Measurements from ENCODE around the gene SOX4. TPM values are rescaled to one million over a fixed set of nuclear protein-coding genes. Genes with fewer than 3 reads are reported as not detected.
A peak's percentile ranks its signal among the peaks of the same experiment; 100 is the strongest.

The SOX4 gene
- total RNA-seq, 2 donors from 2014 or later: 41.7 to 44.1 TPM

DNA sequence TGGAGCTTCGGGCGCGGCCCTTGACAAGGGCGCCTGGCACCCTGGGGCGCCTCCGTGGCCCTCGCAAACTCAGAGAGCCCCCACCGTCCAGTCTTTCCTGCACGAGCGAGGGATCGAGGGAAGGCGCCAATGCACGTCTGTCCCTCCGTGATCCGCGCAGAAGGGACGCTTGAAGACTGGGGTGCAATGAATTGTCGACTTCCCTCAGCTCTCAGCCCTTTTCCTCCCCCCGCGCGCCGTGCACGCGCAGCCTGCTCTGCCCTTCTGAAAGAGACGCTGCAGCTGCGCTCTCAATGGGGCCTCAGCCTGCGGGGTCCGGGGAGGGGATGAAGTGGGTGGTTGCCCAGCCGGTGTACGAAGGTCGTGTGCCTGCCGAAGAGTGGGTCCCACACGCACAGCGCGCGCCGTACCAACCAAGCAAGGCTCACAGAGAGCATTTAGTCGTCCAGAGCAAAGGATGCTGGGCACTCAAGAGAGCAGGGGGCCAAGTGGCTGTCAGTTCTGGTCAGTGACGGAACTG lies 5.5 kb upstream of the SOX4 start:
- intact Hi-C loops (cut with DNase I): loop anchor here (2.0 to 10.0 kb wide), 3 partner anchors 253 to 1023 kb away; no protein-coding TSS in a partner anchor
- WGBS: 0% methylated on average over 34 of the region's 39 CpGs
- peak; percentile 4 for TF ChIP-seq POLR2A (IDR thresholded peaks at IDR 0.05)
- TF ChIP-seq, protein P1, sequence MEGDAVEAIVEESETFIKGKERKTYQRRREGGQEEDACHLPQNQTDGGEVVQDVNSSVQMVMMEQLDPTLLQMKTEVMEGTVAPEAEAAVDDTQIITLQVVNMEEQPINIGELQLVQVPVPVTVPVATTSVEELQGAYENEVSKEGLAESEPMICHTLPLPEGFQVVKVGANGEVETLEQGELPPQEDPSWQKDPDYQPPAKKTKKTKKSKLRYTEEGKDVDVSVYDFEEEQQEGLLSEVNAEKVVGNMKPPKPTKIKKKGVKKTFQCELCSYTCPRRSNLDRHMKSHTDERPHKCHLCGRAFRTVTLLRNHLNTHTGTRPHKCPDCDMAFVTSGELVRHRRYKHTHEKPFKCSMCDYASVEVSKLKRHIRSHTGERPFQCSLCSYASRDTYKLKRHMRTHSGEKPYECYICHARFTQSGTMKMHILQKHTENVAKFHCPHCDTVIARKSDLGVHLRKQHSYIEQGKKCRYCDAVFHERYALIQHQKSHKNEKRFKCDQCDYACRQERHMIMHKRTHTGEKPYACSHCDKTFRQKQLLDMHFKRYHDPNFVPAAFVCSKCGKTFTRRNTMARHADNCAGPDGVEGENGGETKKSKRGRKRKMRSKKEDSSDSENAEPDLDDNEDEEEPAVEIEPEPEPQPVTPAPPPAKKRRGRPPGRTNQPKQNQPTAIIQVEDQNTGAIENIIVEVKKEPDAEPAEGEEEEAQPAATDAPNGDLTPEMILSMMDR (IDR thresholded peaks at IDR 0.05): no peak
- Histone ChIP-seq H3K27me3 (replicated peaks; ENCODE audit: insufficient read depth) (no peaks in the 10 kb centered on the region), H3K27ac (peak overlapping the region; percentile 88 to 89), H3K9me3 (no peaks in the 10 kb centered on the region), H3K4me1 (replicated peaks) (no peaks in the 10 kb centered on the region), H3K4me3 (peak overlapping the region; percentile 57 to 58), H3K36me3 (no peaks in the 10 kb centered on the region)
- DNase-seq (ENCODE audit: low spot score): peak; percentile 61

- Histone ChIP-seq H3K36me3 (no peaks in the 10 kb centered on the region), H3K27ac (peak overlapping the region; percentile 88 to 89), H3K4me1 (replicated peaks) (no peaks in the 10 kb centered on the region), H3K27me3 (replicated peaks; ENCODE audit: insufficient read depth) (no peaks in the 10 kb centered on the region), H3K9me3 (no peaks in the 10 kb centered on the region), H3K4me3 (peak overlapping the region; percentile 57 to 58)
- peak; percentile 70 for DNase-seq (ENCODE audit: low spot score)
- intact Hi-C loops (cut with DNase I): loop anchor here (2.0 to 10.0 kb wide), 3 partner anchors 254 to 1024 kb away; no protein-coding TSS in a partner anchor
- under 1% methylated on average over 53 of the region's 53 CpGs for WGBS
- no peak for TF ChIP-seq POLR2AphosphoS5 (IDR thresholded peaks at IDR 0.05)
- TF ChIP-seq POLR2A (IDR thresholded peaks at IDR 0.05): no peak
- TF ChIP-seq, protein P1 (IDR thresholded peaks at IDR 0.05): no peak
Observed at GRCh38 chr6:21588481-21589351, 4.8 kb upstream of the SOX4 start.

- no peaks in the 10 kb centered on the region for H3K9me3 ChIP-seq
- peak; percentile 85 for DNase-seq (ENCODE audit: low spot score)
- intact Hi-C loops (cut with DNase I): loop anchor here (2.0 to 10.0 kb wide), 9 partner anchors 155 to 1855 kb away; no protein-coding TSS in a partner anchor
- no peaks in the 10 kb centered on the region for H3K36me3 ChIP-seq
- no peaks in the 10 kb centered on the region for H3K4me1 ChIP-seq (replicated peaks)
- H3K4me3 ChIP-seq: peak overlapping the region; percentile 57 to 58
- peak overlapping the region; percentile 88 to 89 for H3K27ac ChIP-seq
- TF ChIP-seq, protein P1 (IDR thresholded peaks at IDR 0.05): peak; percentile 70 to 93 (median 90)
- TF ChIP-seq POLR2A (IDR thresholded peaks at IDR 0.05): no peak
- peak; percentile 30 for TF ChIP-seq POLR2AphosphoS5 (IDR thresholded peaks at IDR 0.05)
- no peaks in the 10 kb centered on the region for H3K27me3 ChIP-seq (replicated peaks; ENCODE audit: insufficient read depth)
- 27% methylated on average over 17 of the region's 17 CpGs for WGBS
Observed at GRCh38 chr6:21589352-21590345, 3.9 kb upstream of the SOX4 start.

DNA sequence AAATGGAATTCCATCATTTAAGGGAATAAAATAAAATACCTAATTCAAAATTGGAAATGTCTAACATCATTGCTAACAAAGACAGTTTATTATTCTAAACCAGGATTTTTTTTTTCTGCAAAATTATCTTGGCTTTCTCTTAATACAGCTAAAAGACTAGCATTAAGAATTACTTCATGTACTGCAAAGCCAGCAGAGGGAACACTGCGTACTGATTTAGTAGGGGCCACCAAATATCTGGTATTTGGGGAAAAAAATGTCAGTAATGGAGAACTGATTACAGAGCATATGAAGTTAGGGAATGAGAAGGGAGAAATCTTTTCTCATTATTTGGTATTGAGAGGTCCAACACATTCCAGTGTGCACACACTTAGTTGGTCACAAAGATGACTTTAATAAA lies 3.2 kb upstream of the SOX4 start:
- WGBS: 88% methylated on average over 1 of the region's 1 CpG

More for the DNA sequence above, 3.2 kb upstream of the SOX4 start:
- no peak overlapping the region for H3K27ac ChIP-seq
- H3K36me3 ChIP-seq: no peaks in the 10 kb centered on the region
- H3K4me1 ChIP-seq (replicated peaks): no peaks in the 10 kb centered on the region
- H3K9me3 ChIP-seq: no peaks in the 10 kb centered on the region
- DNase-seq (ENCODE audit: low spot score): no peak
- H3K4me3 ChIP-seq: no peak overlapping the region
- no peaks in the 10 kb centered on the region for H3K27me3 ChIP-seq (replicated peaks; ENCODE audit: insufficient read depth)
- intact Hi-C loops (cut with DNase I): loop anchor here (10.0 kb wide), 6 partner anchors 154 to 1854 kb away; no protein-coding TSS in a partner anchor
- TF ChIP-seq POLR2AphosphoS5 (IDR thresholded peaks at IDR 0.05) (no peak), POLR2A (IDR thresholded peaks at IDR 0.05) (no peak)
- TF ChIP-seq, protein P1 (IDR thresholded peaks at IDR 0.05): no peak
